CD14-positive monocyte (primary cell): Measurements from ENCODE around the gene TMEM106B. TPM values are rescaled to one million over a fixed set of nuclear protein-coding genes. Genes with fewer than 3 reads are reported as not detected.

Source experiments
- DNase-seq, 3 donors: peaks; one replicate each; pipeline ENCODE4 v3.0.0-alpha.2; 2011 to 2022
- H2AFZ ChIP-seq: 2 replicates; pipeline ENCODE4 v1.6.0; 2012; ENCODE audit warnings: mild to moderate bottlenecking, low read depth, low read length, inconsistent platforms; ENCODE audit not compliant: insufficient read depth, poor library complexity, severe bottlenecking
- H3K27ac ChIP-seq, 2 donors: 1 replicate in 1 of 2; 2 replicates in 1 of 2; pipeline ENCODE4 v1.5.1; 2012 to 2013; ENCODE audit warnings: low read length in 2 of 2, control low read depth in 1 of 2, inconsistent platforms in 1 of 2, low read depth in 1 of 2, mild to moderate bottlenecking in 1 of 2
- H3K27me3 ChIP-seq, 2 donors: one replicate each; pipeline versions ENCODE4 v1.6.0 to v1.6.1; 2011 to 2013; ENCODE audit warnings: low read length in 2 of 2; ENCODE audit not compliant: control insufficient read depth in 2 of 2, insufficient read depth in 2 of 2
- H3K36me3 ChIP-seq, 2 donors: replicated peaks in 1 of 2; 1 replicate in 1 of 2; 2 replicates in 1 of 2; pipeline versions ENCODE4 v1.5.1 to v1.6.1; 2012 to 2013; ENCODE audit warnings: low read length in 2 of 2, control low read depth in 1 of 2, inconsistent platforms in 1 of 2, mild to moderate bottlenecking in 1 of 2; ENCODE audit not compliant: insufficient read depth in 2 of 2, control insufficient read depth in 1 of 2
- H3K4me1 ChIP-seq, 2 donors: 1 replicate in 1 of 2; 2 replicates in 1 of 2; pipeline versions ENCODE4 v1.5.1 to v1.6.1; 2012 to 2013; ENCODE audit warnings: low read length in 2 of 2, control low read depth in 1 of 2, inconsistent platforms in 1 of 2, mild to moderate bottlenecking in 1 of 2, moderate library complexity in 1 of 2; ENCODE audit not compliant: insufficient read depth in 2 of 2, control insufficient read depth in 1 of 2
- H3K4me2 ChIP-seq: replicated peaks from 2 replicates; pipeline ENCODE3; 2012; ENCODE audit warnings: low read length, moderate library complexity, mild to moderate bottlenecking; ENCODE audit not compliant: poor library complexity, severe bottlenecking; ENCODE audit errors: extremely low read depth
- H3K4me3 ChIP-seq, 3 experiments: fragments of 200-600 bp in 1 of 3; sonication (generic) in 1 of 3; replicated peaks in 1 of 3; 1 replicate in 2 of 3; 2 replicates in 1 of 3; pipeline ENCODE4 v1.5.1; 2011 to 2013; ENCODE audit warnings: low read length in 3 of 3, mild to moderate bottlenecking in 3 of 3, control low read depth in 2 of 3, low read depth in 2 of 3, inconsistent platforms in 1 of 3, moderate library complexity in 1 of 3
- H3K79me2 ChIP-seq: 2 replicates; pipeline ENCODE4 v1.6.0; 2012; ENCODE audit warnings: mild to moderate bottlenecking, control low read depth, inconsistent platforms, low read length, moderate library complexity; ENCODE audit not compliant: insufficient read depth
- H3K9ac ChIP-seq: 2 replicates; pipeline ENCODE4 v1.6.0; 2017; ENCODE audit warnings: low read length, mild to moderate bottlenecking; ENCODE audit not compliant: insufficient read depth, poor library complexity, severe bottlenecking
- H3K9me3 ChIP-seq, 2 donors: replicated peaks in 1 of 2; 1 replicate in 1 of 2; 2 replicates in 1 of 2; pipeline versions ENCODE4 v1.5.1 to v1.6.1; 2012 to 2013; ENCODE audit warnings: low read length in 2 of 2, control low read depth in 1 of 2; ENCODE audit not compliant: control insufficient read depth in 1 of 2, insufficient read depth in 1 of 2
- H4K20me1 ChIP-seq: 2 replicates; pipeline ENCODE4 v1.6.0; 2012; ENCODE audit warnings: mild to moderate bottlenecking, low read length, control low read depth, moderate library complexity; ENCODE audit not compliant: insufficient read depth
- H3K27ac Mint-ChIP-seq, 7 donors: one replicate each; pipeline ENCODE4 v1.8.0; 2020; ENCODE audit warnings: mild to moderate bottlenecking in 7 of 7, mixed read lengths in 7 of 7, moderate library complexity in 6 of 7, inconsistent platforms in 2 of 7
- H3K27me3 Mint-ChIP-seq, 3 donors: one replicate each; pipeline ENCODE4 v1.8.0; 2021 to 2022; ENCODE audit warnings: low read depth in 3 of 3, mild to moderate bottlenecking in 3 of 3, mixed read lengths in 3 of 3, moderate library complexity in 3 of 3, inconsistent platforms in 1 of 3
- H3K36me3 Mint-ChIP-seq, 2 donors: one replicate each; pipeline ENCODE4 v1.8.0; 2020; ENCODE audit warnings: mixed read lengths in 2 of 2, inconsistent platforms in 1 of 2, mild to moderate bottlenecking in 1 of 2
- H3K4me1 Mint-ChIP-seq: one replicate; pipeline ENCODE4 v1.8.0; 2020; ENCODE audit warnings: mild to moderate bottlenecking, mixed read lengths
- H3K4me3 Mint-ChIP-seq, 2 donors: one replicate each; pipeline ENCODE4 v1.8.0; 2020; ENCODE audit warnings: mild to moderate bottlenecking in 2 of 2, mixed read lengths in 2 of 2, moderate library complexity in 1 of 2
- H3K9me3 Mint-ChIP-seq, 7 donors: one replicate each; pipeline ENCODE4 v1.8.0; 2020 to 2022; ENCODE audit warnings: mixed read lengths in 7 of 7, mild to moderate bottlenecking in 6 of 7, moderate library complexity in 6 of 7, inconsistent platforms in 2 of 7
- CTCF ChIP-seq: fragments of 200-600 bp; IDR thresholded peaks from one replicate; pipeline ENCODE4 v1.8.0; 2022; ENCODE audit warnings: antibody characterized with exemption, mild to moderate bottlenecking
- WGBS: methylation state at CpG from one replicate; pipeline ENCODE4 v1.1.5; 2013; ENCODE audit warnings: missing lambda C conversion rate; ENCODE audit not compliant: insufficient coverage; 5-methylcytosine and 5-hydroxymethylcytosine counted together
- intact Hi-C, 2 donors: fragments of 100-400 bp; cut with micrococcal nuclease; formaldehyde crosslinking; loops; one replicate each; pipeline versions ENCODE4 v1.15.0 to v1.15.1; 2023
- polyA plus RNA-seq, 3 donors: library from polyadenylated mRNA; depleted of rRNA in 1 of 3; unstranded in 2 of 3; stranded (reverse) in 1 of 3; fragments of 300-500 nt in 2 of 3; fragments of >200 nt in 1 of 3; fragmentation: Illumina TruSeq in 2 of 3; gene quantifications; 1 replicate in 2 of 3; 2 replicates in 1 of 3; pipeline ENCODE4 v1.2.3, GENCODE V29; 2012 to 2021

Gene TMEM106B
- polyA plus RNA-seq, 3 donors, result 5.2 to 17.7 (median 11.6) TPM

GRCh38 chr7:12235970-12236369, 24.9 kb downstream of the TMEM106B start:
- H3K27ac Mint-ChIP-seq, result no peak overlapping the region
- no peaks in the 10 kb centered on the region for H3K4me1 ChIP-seq
- H3K4me2 ChIP-seq, result no peak overlapping the region
- no peaks in the 10 kb centered on the region for H4K20me1 ChIP-seq
- no peak overlapping the region for H3K4me3 Mint-ChIP-seq
- no peak overlapping the region for H3K4me3 ChIP-seq
- H3K27me3 ChIP-seq, result no peaks in the 10 kb centered on the region
- no peak for TF ChIP-seq CTCF
- peaks cover 0 to 12% (median 0%) of the 10 kb centered on the region in 7 donors for H3K9me3 Mint-ChIP-seq
- intact Hi-C loops, result no loop called here
- H3K9ac ChIP-seq, result no peak overlapping the region
- peaks cover 8% of the 10 kb centered on the region for H3K4me1 Mint-ChIP-seq
- H3K9me3 ChIP-seq, result no peaks in the 10 kb centered on the region
- DNase-seq, result no peak
- peaks cover 9 to 30% of the 10 kb centered on the region in 2 donors for H3K36me3 ChIP-seq
- no peaks in the 10 kb centered on the region for H3K79me2 ChIP-seq
- no peak overlapping the region for H3K27ac ChIP-seq
- no peaks in the 10 kb centered on the region for H3K27me3 Mint-ChIP-seq
- no peak overlapping the region for H2AFZ ChIP-seq
- H3K36me3 Mint-ChIP-seq, result peaks cover 30 to 35% of the 10 kb centered on the region in 2 donors
- WGBS, result no CpG with 5 or more reads among the region's 1 CpG

- Histone ChIP-seq H3K4me1 (no peaks in the 10 kb centered on the region), H3K79me2 (no peaks in the 10 kb centered on the region), H3K36me3 (peaks cover 1 to 22% of the 10 kb centered on the region in 2 donors), H3K4me3 (no peak overlapping the region), H3K4me2 (no peak overlapping the region), H3K9me3 (no peaks in the 10 kb centered on the region), H4K20me1 (no peaks in the 10 kb centered on the region), H3K27me3 (no peaks in the 10 kb centered on the region), H3K9ac (no peak overlapping the region), H2AFZ (no peak overlapping the region), H3K27ac (no peak overlapping the region)
- DNase-seq, result no peak
- Mint-ChIP-seq H3K27me3 (peaks cover 0 to 1% (median 0%) of the 10 kb centered on the region in 3 donors), H3K4me3 (no peak overlapping the region), H3K27ac (no peak overlapping the region), H3K4me1 (peaks cover 8% of the 10 kb centered on the region), H3K9me3 (peaks cover 0 to 12% (median 0%) of the 10 kb centered on the region in 7 donors), H3K36me3 (peaks cover 27 to 32% of the 10 kb centered on the region in 2 donors)
- intact Hi-C loops, result no loop called here
- WGBS, result no CpG with 5 or more reads among the region's 1 CpG
- no peak for TF ChIP-seq CTCF
Measured at GRCh38 chr7:12237007-12237406, 25.9 kb downstream of the TMEM106B start.
